Stimulated activated CD4-positive, alpha-beta T cell treated with anti-CD3 and anti-CD28 coated beads, TNF-alpha, amount 100 ng/mL, for 4 hours (primary cell): ENCODE results near the gene OR6N2.

Experiments used
- DNase-seq, 3 experiments: peaks; one replicate each; pipeline ENCODE4 v3.0.0-alpha.2; 2020; ENCODE audit warnings: low read depth in 3 of 3

The OR6N2 gene

DNA sequence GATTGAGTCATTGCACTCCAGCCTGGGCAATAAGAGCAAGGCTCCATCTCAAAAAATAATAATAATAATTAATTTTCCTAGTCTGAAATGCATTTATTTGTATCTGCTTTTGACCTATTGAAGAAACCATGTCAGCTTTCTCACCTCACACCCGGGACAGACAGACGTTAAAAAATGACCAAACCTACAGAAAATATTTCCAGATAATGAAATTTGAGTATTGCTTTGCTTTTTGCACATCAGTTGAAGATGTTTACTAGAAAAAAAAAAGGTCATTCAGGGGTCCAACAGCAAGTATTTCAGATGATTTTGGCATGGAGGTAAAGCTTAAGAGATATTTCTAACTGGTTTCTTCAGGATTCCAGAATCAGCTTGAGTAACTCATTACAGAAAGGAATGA, 26.6 kb downstream of the OR6N2 start, which contains the start of gene OR6K6:
TSS of gene OR6K6 (plus strand) at position 301 of the 400 bp plus-strand sequence. CDS start 168 bp downstream, outside the sequence.
- no peak for DNase-seq

DNA sequence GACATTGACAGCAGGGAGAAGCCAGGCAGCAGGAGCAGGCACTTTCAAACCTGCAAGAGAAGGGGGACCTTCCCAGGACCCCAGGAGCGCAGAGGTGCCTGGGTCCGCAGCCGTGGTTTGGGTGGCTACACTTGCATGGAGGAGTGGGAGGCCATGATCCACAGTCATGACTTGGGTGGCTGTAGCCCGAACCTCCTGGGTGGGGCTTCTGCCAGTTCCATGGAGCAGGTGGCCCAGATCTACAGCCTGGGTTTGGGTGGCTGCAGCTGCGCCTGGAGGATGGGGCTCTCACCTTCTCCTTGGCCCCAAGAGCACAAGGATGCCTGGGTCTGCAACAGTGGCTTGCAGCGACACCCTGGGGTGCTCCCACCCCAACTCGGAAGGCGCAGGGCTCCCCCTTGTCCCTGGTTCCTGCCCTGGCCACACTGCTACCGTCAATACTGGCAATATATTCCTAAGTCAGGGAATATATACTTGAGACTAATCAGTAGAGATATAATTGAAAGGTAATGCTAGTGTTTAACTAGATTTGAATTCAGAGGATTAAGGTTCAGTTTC, 28.8 kb downstream of the OR6N2 start:
- no peak for DNase-seq

DNA sequence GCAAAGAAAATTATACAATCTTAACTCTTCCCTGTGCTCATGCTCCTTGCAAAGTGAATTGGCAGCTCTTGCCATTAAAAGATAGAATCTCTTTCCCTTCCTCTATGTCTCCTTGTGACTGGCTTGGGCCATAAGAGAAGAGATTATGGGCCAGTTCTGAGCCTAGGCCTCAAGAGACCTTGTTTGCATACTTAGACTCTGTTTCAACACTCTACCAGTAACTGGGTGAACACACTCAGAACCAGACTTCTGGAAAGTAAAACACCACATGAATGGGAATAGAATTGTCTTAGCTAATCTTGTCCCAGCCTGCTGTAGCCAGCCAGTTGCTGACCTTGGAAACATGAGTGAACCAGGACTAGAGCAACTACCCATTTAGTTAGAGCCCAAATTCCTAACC, 45.2 kb downstream of the OR6N2 start:
- no peak for DNase-seq

DNA sequence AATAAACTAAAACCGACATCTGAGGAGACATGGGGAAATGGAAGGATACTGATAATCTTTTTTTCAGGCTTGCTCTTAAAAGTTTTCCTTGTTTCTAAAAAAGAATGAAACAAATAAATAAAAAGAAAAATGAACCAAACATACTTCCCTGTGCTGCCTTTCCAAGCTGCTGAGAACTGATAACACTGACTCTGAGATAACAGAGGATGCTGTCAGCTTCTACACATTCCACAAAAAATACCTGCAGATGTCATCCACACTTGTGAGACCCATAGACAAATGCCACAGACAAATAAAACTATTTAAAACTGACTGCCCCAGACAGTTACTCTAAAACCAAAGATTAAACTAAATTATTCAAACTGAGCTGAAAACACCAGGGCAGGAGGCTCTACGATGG, 48.5 kb downstream of the OR6N2 start:
- no peak for DNase-seq

DNA sequence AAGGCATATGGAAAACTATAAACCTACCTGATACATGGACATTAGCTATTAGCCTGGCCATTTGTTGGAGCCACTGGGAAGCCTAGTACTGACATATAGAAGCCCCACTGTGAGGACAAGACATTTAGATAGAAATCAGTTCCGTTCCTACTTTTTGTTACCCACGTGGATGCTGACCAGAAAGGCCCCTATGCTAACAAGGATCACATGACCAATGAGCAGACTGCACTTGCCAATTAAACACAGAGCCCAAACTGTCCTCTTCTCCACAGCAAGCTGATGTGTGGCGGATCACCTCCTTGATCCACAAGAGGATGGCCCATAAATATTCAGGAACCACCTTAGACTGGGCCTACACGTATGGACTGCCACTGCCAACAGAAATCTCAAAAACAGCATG, 49.3 kb downstream of the OR6N2 start:
- no peak for DNase-seq

DNA sequence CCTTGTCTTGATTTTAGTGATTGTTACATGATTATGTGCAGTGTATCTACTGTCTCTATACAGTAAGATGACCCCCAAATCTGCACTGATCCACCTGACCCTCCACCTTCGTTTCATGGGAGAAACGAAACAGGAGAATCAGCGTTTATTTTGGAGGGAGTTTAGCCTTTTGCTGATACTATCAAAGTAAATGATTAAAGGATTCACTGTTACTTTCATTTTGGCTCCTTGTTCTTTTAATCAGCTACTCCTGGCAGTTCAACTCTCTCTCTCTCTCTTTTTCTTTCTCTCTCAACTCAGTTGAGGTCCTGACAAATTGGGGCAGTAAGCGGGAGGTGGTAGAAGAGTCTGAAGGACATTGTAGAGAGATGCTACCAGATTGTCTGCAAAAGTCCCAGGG, 50.6 kb downstream of the OR6N2 start:
- no peak for DNase-seq

DNA sequence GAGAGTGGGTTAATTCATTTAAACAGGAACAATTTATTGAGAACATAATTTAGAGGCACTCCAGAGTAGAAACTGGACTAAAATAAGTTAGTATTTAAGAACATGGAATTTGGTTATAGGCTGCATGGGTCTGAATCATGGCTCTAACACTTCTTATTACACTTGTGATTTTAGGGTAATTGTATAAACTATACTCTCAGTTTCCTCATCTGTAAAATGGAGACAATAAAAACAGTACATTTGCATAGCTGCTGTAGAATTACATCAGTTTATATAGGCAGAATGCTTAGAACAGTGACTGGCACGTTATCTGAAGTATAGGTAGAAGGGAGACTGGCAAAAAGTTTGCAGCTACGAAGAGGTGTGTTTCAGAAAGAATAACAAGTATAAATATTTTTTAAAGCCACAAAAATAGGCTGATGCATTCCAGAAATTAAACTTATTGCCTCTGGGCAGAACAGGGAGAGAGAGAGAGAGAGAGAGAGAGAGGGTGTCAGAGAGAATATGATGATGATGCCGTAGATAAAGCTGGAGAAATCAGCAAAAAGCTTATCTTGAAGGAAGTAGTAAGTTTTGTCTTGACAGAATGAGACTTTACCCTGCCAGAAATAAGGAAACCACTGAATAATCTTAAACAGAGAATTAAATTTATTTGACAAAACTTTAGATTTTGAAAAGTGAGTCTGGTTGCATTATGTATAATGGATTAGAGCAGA, 52.3 kb downstream of the OR6N2 start:
- DNase-seq = no peak

DNA sequence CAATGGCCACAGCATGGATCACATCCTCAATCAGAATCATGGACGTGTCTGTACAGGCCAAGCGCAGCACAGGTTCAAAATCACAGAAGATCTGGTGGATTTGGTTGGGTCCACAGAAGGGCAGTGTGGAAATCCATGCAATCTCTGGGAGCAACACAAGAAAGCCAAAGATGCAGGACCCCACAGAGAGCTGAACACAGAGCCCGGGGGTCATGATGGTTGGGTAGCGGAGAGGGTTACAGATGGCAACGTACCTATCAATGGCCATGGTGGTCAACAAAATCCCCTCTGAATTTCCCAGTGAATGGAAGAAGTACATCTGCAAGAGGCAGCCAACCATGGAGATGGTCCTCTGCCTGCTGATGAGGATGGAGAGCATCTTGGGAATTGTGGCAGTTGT, 56.6 kb downstream of the OR6N2 start:
- no peak for DNase-seq
